ENCODE results near the gene AURKA. TPM values are rescaled to one million over a fixed set of nuclear protein-coding genes. Genes with fewer than 3 reads are reported as not detected.

The AURKA gene
- total RNA-seq, 1 experiment from 2014 or later = 115 TPM

- Histone ChIP-seq H3K9me3 (ENCODE audit: control insufficient read depth, insufficient read depth, low read depth, low read length) (no peaks in the 10 kb centered on the region), H3K27me3 (ENCODE audit: control insufficient read depth, insufficient read depth, low read length) (no peaks in the 10 kb centered on the region), H3K27ac (ENCODE audit: low read length) (no peak overlapping the region), H3K4me3 (ENCODE audit: low read depth in 2 of 2, low read length in 2 of 2) (no peak overlapping the region), H3K4me1 (ENCODE audit: control insufficient read depth, insufficient read depth, low read length) (no peaks in the 10 kb centered on the region), H3K36me3 (ENCODE audit: control insufficient read depth, insufficient read depth, low read length) (peaks cover 50% of the 10 kb centered on the region)
- no peak for DNase-seq (ENCODE audit: low read depth, low spot score)
- no TSS peak for BruUV-seq (replicated peaks)
- in situ Hi-C loops (cut with HindIII; ENCODE audit: low pct_unique_long_range_greater_than_20kb, low sequenced_read_pairs) = no loop called here
- TF ChIP-seq CTCF (IDR thresholded peaks at IDR 0.05) (no peak), POLR2AphosphoS5 (IDR thresholded peaks at IDR 0.05; ENCODE audit: low read depth, low read length) (no peak), SIN3A (IDR thresholded peaks at IDR 0.05; ENCODE audit: borderline replicate concordance, insufficient read depth, low read depth, low read length) (no peak), TCF7L2 (IDR thresholded peaks at IDR 0.05; ENCODE audit: low read depth, low read length) (no peak), REST (IDR thresholded peaks at IDR 0.05; ENCODE audit: insufficient read depth in 1 of 2, low read depth in 2 of 2, low read length in 1 of 2) (no peak)
- CTCF ChIA-PET = no interaction called here
- ATAC-seq = no peak
- intact Hi-C loops (cut with micrococcal nuclease; ENCODE audit: unreplicated experiment) = no loop called here
- POLR2A ChIA-PET = no interaction called here
Measured at GRCh38 chr20:56380375-56380774, 11.6 kb downstream of the AURKA start.

- no peaks in the 10 kb centered on the region for H3K4me1 ChIP-seq (ENCODE audit: control insufficient read depth, insufficient read depth, low read length)
- H3K27ac ChIP-seq (ENCODE audit: low read length) = no peak overlapping the region
- H3K4me3 ChIP-seq (ENCODE audit: low read depth in 2 of 2, low read length in 2 of 2) = no peak overlapping the region
- no peaks in the 10 kb centered on the region for H3K9me3 ChIP-seq (ENCODE audit: control insufficient read depth, insufficient read depth, low read depth, low read length)
- POLR2A ChIA-PET = no interaction called here
- no peak for TF ChIP-seq POLR2AphosphoS5 (IDR thresholded peaks at IDR 0.05; ENCODE audit: low read depth, low read length)
- TF ChIP-seq TCF7L2 (IDR thresholded peaks at IDR 0.05; ENCODE audit: low read depth, low read length) = no peak
- no peak for TF ChIP-seq REST (IDR thresholded peaks at IDR 0.05; ENCODE audit: insufficient read depth in 1 of 2, low read depth in 2 of 2, low read length in 1 of 2)
- TF ChIP-seq CTCF (IDR thresholded peaks at IDR 0.05) = no peak
- no peak for TF ChIP-seq SIN3A (IDR thresholded peaks at IDR 0.05; ENCODE audit: borderline replicate concordance, insufficient read depth, low read depth, low read length)
- no TSS peak for BruUV-seq (replicated peaks)
- ATAC-seq (no peak), DNase-seq (ENCODE audit: low read depth, low spot score) (no peak)
- no peaks in the 10 kb centered on the region for H3K27me3 ChIP-seq (ENCODE audit: control insufficient read depth, insufficient read depth, low read length)
- in situ Hi-C loops (cut with HindIII; ENCODE audit: low pct_unique_long_range_greater_than_20kb, low sequenced_read_pairs) = no loop called here
- intact Hi-C loops (cut with micrococcal nuclease; ENCODE audit: unreplicated experiment) = no loop called here
- CTCF ChIA-PET = no interaction called here
- peaks cover 44% of the 10 kb centered on the region for H3K36me3 ChIP-seq (ENCODE audit: control insufficient read depth, insufficient read depth, low read length)
Measured at GRCh38 chr20:56378386-56378785, 13.6 kb downstream of the AURKA start.

Measured in Panc1 (cell line).